Endothelial cell of umbilical vein (primary cell): ENCODE measurements around the gene RBM22.

Experiments
- EZH2 ChIP-seq: IDR thresholded peaks from 2 replicates; pipeline ENCODE4 v1.6.1; 2012; ENCODE audit warnings: borderline replicate concordance, low read depth, mild to moderate bottlenecking, moderate library complexity, low read length, inconsistent platforms; ENCODE audit not compliant: severe bottlenecking
- POLR2A ChIP-seq: IDR thresholded peaks from 2 replicates; pipeline ENCODE4 v1.6.1; 2012; ENCODE audit warnings: low read depth, mild to moderate bottlenecking, control low read depth, low read length
- POLR2AphosphoS5 ChIP-seq: IDR thresholded peaks from 2 replicates; pipeline ENCODE4 v1.6.1; 2012; ENCODE audit warnings: low read depth, mild to moderate bottlenecking, control low read depth, low read length, moderate library complexity; ENCODE audit not compliant: insufficient read depth
- TF ChIP-seq, protein P1 (sequence below), 2 donors: IDR thresholded peaks; 1 replicate in 1 of 2; 2 replicates in 1 of 2; pipeline ENCODE4 v1.5.1; 2011; ENCODE audit warnings: low read length in 2 of 2, mild to moderate bottlenecking in 2 of 2, moderate library complexity in 2 of 2, control low read depth in 1 of 2, inconsistent platforms in 1 of 2, low read depth in 1 of 2; ENCODE audit not compliant: insufficient read depth in 1 of 2; ENCODE audit errors: extremely low read depth in 1 of 2

DNA sequence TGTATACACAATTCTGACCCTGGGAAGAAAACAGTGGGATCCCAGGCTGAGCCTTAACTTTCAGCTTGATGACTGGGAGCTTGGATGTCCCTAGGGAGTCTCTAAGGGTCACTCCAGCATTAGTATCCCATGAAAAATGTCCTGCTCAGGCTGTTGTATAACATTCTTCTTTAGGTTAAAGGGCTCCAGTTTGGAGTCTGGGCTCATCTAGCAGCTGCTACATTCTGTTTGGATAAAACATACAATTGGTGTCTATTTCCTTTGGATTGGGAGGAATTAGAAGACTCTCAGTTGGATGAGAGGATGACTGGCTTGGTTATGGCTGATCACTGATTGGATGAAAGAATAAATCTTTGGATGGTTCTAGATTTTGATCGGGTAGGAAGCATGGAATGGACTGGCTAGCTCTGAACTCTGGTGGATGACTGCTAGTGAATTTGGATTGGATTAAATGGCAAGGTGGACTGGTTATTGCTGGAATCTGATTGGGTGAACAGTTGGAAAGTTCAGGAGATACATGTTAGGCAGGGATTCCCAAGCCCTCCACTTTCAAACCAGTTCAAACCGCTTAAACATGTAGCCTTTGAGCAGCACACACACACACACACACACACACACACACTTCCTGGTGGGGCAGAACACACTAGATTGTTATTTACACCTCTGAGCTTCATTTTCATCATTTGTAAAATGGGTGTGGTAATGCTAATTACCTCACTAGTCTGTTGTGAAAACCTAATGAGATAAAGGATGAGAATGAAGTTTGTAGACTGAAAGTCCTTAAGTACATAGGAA, 46.9 kb downstream of the RBM22 start:
- TF ChIP-seq, protein P1, sequence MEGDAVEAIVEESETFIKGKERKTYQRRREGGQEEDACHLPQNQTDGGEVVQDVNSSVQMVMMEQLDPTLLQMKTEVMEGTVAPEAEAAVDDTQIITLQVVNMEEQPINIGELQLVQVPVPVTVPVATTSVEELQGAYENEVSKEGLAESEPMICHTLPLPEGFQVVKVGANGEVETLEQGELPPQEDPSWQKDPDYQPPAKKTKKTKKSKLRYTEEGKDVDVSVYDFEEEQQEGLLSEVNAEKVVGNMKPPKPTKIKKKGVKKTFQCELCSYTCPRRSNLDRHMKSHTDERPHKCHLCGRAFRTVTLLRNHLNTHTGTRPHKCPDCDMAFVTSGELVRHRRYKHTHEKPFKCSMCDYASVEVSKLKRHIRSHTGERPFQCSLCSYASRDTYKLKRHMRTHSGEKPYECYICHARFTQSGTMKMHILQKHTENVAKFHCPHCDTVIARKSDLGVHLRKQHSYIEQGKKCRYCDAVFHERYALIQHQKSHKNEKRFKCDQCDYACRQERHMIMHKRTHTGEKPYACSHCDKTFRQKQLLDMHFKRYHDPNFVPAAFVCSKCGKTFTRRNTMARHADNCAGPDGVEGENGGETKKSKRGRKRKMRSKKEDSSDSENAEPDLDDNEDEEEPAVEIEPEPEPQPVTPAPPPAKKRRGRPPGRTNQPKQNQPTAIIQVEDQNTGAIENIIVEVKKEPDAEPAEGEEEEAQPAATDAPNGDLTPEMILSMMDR (IDR thresholded peaks at IDR 0.05; ENCODE audit: extremely low read depth in 1 of 2, insufficient read depth in 1 of 2, low read depth in 1 of 2, low read length in 2 of 2) = no peak
- TF ChIP-seq EZH2 = no peak
- TF ChIP-seq POLR2AphosphoS5 = no peak
- TF ChIP-seq POLR2A = no peak
